ENCODE results near the gene PARP3.

- TF ChIP-seq CREB1 (IDR thresholded peaks at IDR 0.05), result no peak
- no peak for TF ChIP-seq BRCA1 (IDR thresholded peaks at IDR 0.05; ENCODE audit: low read depth, low read length)
- TF ChIP-seq, protein P1, sequence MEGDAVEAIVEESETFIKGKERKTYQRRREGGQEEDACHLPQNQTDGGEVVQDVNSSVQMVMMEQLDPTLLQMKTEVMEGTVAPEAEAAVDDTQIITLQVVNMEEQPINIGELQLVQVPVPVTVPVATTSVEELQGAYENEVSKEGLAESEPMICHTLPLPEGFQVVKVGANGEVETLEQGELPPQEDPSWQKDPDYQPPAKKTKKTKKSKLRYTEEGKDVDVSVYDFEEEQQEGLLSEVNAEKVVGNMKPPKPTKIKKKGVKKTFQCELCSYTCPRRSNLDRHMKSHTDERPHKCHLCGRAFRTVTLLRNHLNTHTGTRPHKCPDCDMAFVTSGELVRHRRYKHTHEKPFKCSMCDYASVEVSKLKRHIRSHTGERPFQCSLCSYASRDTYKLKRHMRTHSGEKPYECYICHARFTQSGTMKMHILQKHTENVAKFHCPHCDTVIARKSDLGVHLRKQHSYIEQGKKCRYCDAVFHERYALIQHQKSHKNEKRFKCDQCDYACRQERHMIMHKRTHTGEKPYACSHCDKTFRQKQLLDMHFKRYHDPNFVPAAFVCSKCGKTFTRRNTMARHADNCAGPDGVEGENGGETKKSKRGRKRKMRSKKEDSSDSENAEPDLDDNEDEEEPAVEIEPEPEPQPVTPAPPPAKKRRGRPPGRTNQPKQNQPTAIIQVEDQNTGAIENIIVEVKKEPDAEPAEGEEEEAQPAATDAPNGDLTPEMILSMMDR (IDR thresholded peaks at IDR 0.05; ENCODE audit: control extremely low read depth in 1 of 3, insufficient read depth in 1 of 3, low read depth in 1 of 3, low read length in 3 of 3), result no peak
Observed at GRCh38 chr3:51941463-51941797, 733 bp upstream of the PARP3 start.
